AG04450 (cell line): ENCODE data around the gene DPCD. TPM values are rescaled to one million over a fixed set of nuclear protein-coding genes. Genes with fewer than 3 reads are reported as not detected.
A peak's percentile ranks its signal among the peaks of the same experiment; 100 is the strongest.

Experiments used
- CTCF ChIA-PET: fragments of 300-600, 350-600 bp; formaldehyde crosslinking; extraction: SDS; loops from one replicate; lab custom pipeline; 2022; ENCODE audit warnings: antibody characterized with exemption, inconsistent platforms; lab: Charles Lee
- POLR2A ChIA-PET: fragments of 350-600 bp; formaldehyde crosslinking; extraction: SDS; loops from one replicate; lab custom pipeline; 2021; ENCODE audit warnings: antibody characterized with exemption, inconsistent platforms; lab: Yijun Ruan, JAX
- DNase-seq: peaks from one replicate; pipeline ENCODE4 v3.0.0-alpha.2; 2011; ENCODE audit warnings: low read depth, low spot score
- H3K27ac ChIP-seq: one replicate; pipeline ENCODE4 v1.5.1; 2012; ENCODE audit warnings: low read depth, low read length, control low read depth
- H3K27me3 ChIP-seq: one replicate; pipeline ENCODE4 v1.6.0; 2012; ENCODE audit warnings: low read length; ENCODE audit not compliant: control insufficient read depth, insufficient read depth
- H3K4me3 ChIP-seq: 2 replicates; pipeline ENCODE4 v1.5.1; 2011; ENCODE audit warnings: mild to moderate bottlenecking, low read depth, low read length, control low read depth
- H3K9me3 ChIP-seq: 2 replicates; pipeline ENCODE4 v1.5.1; 2012; ENCODE audit warnings: low read length; ENCODE audit not compliant: control insufficient read depth, insufficient read depth
- CTCF ChIP-seq: IDR thresholded peaks from 2 replicates; pipeline ENCODE4 v1.5.1; 2011; ENCODE audit warnings: low read depth, low read length, control low read depth, inconsistent platforms
- polyA plus RNA-seq: library from polyadenylated mRNA; depleted of rRNA; stranded (reverse); fragments of >200 nt; gene quantifications from 2 replicates; pipeline ENCODE4 v1.2.3, GENCODE V29; 2011

The DPCD gene
- polyA plus RNA-seq, 1 experiment = 49.7 TPM

GRCh38 chr10:101569622-101570427 lies 18.3 kb upstream of the DPCD start:
- ChIA-PET CTCF (interaction anchor here (0.6 to 7.4 kb wide), 32 partner anchors 9 to 1034 kb away, joined by 3 to 132 read pairs (median 5); partner anchors contain the start of genes DPCD, HIF1AN and POLL), POLR2A (no interaction called here)
- H3K9me3 ChIP-seq = peaks cover 8% of the 10 kb centered on the region
- peak; percentile 70 for TF ChIP-seq CTCF
- DNase-seq = peak; percentile 21
- H3K27ac ChIP-seq = no peak overlapping the region
- H3K4me3 ChIP-seq = peak overlapping the region; percentile 68
- peaks cover 38% of the 10 kb centered on the region for H3K27me3 ChIP-seq

DNA sequence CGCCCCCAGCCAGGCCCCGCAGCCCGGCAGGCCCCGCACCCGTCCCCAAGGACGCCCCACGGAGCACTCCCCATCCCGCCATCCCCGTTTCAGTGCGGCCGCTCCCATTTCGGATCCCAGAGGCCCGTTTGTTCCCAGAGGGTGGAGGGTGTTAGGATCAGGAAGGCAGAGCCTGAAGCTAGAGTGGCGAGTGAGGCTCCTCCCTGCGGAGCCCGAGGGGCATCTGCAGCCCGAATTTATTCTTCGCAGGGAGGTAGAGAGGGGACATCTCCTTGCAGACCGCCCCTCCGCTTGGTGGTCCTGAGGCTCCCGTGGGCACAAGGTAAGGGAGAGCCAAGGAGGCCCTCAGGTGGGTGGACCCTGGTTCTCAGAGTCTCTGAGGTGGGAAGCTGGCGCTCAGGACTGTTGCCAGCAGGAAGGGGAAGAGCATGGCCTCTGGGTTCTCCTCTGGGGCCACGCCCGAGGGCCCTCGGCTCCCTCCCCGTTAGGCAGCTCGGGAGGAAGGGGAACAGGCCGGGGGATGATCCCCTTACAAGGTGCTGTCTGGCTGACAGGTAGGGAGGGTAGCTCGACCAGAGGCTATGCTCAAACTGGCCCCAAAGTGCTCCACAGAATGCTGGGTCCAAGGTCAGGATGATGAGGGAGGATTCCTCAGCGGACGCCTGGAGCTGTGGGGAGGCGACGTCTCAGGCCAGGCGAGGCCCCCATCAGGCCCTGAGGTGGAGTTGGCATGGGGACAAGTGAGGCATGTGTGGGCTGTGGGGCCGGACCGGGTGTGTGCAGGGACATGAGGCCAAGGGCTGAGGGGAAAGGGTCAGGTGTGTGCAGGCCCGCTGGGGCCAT lies 17.5 kb upstream of the DPCD start:
- ChIA-PET POLR2A (no interaction called here), CTCF (interaction anchor here (0.6 to 7.4 kb wide), 46 partner anchors 10 to 1035 kb away, joined by 3 to 132 read pairs (median 4); partner anchors contain the start of genes DPCD, HIF1AN and POLL)
- peak overlapping the region; percentile 61 for H3K4me3 ChIP-seq

DNA sequence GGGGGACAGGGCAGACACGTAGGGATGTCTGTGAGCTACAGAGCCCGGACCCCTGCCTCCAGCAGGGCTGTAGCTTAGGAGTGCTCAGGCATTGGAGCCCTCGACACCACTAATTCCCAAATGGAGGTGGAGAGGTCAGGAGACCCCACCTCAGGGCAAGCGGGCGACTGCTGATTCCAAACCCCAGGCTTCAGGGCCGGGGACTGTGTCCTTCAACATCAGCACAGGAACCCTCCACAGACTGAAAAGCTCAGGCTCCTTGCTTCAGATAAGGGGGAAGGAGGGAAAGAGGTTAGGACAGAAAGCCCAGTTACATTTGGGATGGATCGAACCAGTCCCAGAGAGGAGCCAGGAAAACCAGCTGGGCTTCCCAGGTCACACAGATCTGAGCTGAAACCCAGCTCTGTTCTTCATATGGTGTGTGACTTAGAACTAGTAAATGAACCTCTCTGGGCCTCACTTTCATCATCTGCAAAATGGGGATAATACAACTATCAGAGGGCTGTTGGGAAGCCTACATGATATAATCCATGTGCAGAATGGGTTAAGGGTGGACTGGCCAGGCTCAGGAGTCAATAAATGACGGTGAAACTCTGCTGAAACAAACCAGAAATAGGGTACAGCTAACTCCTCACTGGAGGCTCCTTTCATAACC lies 16.7 kb upstream of the DPCD start:
- CTCF ChIA-PET = interaction anchor here (0.7 to 7.4 kb wide), 24 partner anchors 11 to 476 kb away, joined by 3 to 132 read pairs (median 5); partner anchors contain the start of genes DPCD and POLL
- TF ChIP-seq CTCF = no peak
- Histone ChIP-seq H3K27me3 (peaks cover 29% of the 10 kb centered on the region), H3K9me3 (peaks cover 8% of the 10 kb centered on the region), H3K27ac (no peak overlapping the region), H3K4me3 (no peak overlapping the region)
- POLR2A ChIA-PET = no interaction called here
- no peak for DNase-seq

More for the DNA sequence above, 17.5 kb upstream of the DPCD start:
- Histone ChIP-seq H3K27me3 (peaks cover 31% of the 10 kb centered on the region), H3K9me3 (peaks cover 8% of the 10 kb centered on the region), H3K27ac (no peak overlapping the region)
- no peak for TF ChIP-seq CTCF
- no peak for DNase-seq

GRCh38 chr10:101572126-101572525 lies 16.0 kb upstream of the DPCD start:
- TF ChIP-seq CTCF = no peak
- Histone ChIP-seq H3K27ac (no peak overlapping the region), H3K4me3 (no peak overlapping the region), H3K9me3 (peaks cover 8% of the 10 kb centered on the region), H3K27me3 (peaks cover 21% of the 10 kb centered on the region)
- no peak for DNase-seq
- CTCF ChIA-PET = interaction anchor here (1.4 to 7.4 kb wide), 5 partner anchors 209 to 477 kb away, joined by 4 to 132 read pairs (median 18); no protein-coding TSS in a partner anchor
- POLR2A ChIA-PET = no interaction called here
